ENCODE data around the gene IQSEC1. TPM values are rescaled to one million over a fixed set of nuclear protein-coding genes. Genes with fewer than 3 reads are reported as not detected.

IQSEC1 gene
- polyA plus RNA-seq, 4 donors, result 1.1 to 24.8 (median 7.8) TPM

DNA sequence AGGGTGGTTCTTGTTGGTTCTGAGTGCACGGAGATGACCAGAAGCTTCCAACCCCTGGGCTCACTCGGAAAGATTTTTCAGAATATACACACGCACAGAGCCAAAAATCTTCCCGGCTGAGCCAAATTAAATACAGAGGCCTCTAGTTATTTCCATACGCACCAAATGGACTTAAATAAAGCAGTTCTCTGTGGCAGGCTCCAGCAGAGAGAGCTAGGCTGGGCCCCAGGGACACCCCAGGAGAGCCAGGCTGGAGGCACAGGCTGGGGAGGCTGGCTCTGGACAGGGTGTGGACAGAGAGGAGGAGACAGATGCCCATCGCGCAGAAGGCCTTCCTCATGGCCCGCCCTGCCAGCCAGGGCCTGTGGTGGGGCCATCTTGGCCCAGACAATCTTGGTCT lies 115.9 kb downstream of the IQSEC1 start:
- WGBS, 3 donors, result 68 to 86% (median 70%) methylated on average over 8 of the region's 8 CpGs
- Histone ChIP-seq H3K9me3 (ENCODE audit: control insufficient read depth in 2 of 2, insufficient read depth in 1 of 2, low read depth in 1 of 2, low read length in 1 of 2) (no peaks in the 10 kb centered on the region), H3K27me3 (ENCODE audit: control insufficient read depth in 3 of 3, insufficient read depth in 3 of 3, low read length in 3 of 3) (no peaks in the 10 kb centered on the region), H3K4me3 (ENCODE audit: low read depth in 1 of 3, low read length in 3 of 3) (no peak overlapping the region), H3K4me1 (ENCODE audit: control insufficient read depth in 3 of 3, insufficient read depth in 2 of 3, low read depth in 1 of 3, low read length in 2 of 3) (peaks cover 0 to 41% (median 3%) of the 10 kb centered on the region in 3 donors), H3K27ac (ENCODE audit: low read depth in 1 of 3, low read length in 2 of 3) (no peak overlapping the region), H3K36me3 (ENCODE audit: control insufficient read depth in 3 of 3, insufficient read depth in 2 of 3, low read depth in 1 of 3, low read length in 3 of 3) (peaks cover 0 to 56% (median 0%) of the 10 kb centered on the region in 3 donors)
- FAIRE-seq (no peak), DNase-seq (no peak)

DNA sequence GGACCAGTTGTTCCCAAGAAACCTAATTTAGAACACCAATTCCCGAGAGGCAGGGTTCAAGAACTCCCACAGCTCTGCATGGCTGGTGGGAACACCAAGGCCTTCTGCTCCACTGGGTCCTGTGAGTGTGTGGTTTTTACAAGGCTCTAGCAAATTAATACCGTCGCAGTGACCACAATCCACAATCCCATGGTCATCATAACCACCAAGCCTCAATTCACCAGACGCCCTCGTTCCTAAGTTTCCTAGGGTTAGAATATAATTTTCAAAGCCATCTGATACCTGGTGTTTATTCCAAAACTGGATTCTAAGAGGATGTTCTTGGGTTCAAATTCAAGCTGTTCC lies 116.9 kb downstream of the IQSEC1 start:
- FAIRE-seq (no peak), DNase-seq (no peak)
- Histone ChIP-seq H3K27me3 (ENCODE audit: control insufficient read depth in 3 of 3, insufficient read depth in 3 of 3, low read length in 3 of 3) (no peaks in the 10 kb centered on the region), H3K9me3 (ENCODE audit: control insufficient read depth in 2 of 2, insufficient read depth in 1 of 2, low read depth in 1 of 2, low read length in 1 of 2) (no peaks in the 10 kb centered on the region), H3K4me1 (ENCODE audit: control insufficient read depth in 3 of 3, insufficient read depth in 2 of 3, low read depth in 1 of 3, low read length in 2 of 3) (peaks cover 0 to 35% (median 3%) of the 10 kb centered on the region in 3 donors), H3K4me3 (ENCODE audit: low read depth in 1 of 3, low read length in 3 of 3) (no peak overlapping the region), H3K36me3 (ENCODE audit: control insufficient read depth in 3 of 3, insufficient read depth in 2 of 3, low read depth in 1 of 3, low read length in 3 of 3) (peaks cover 0 to 56% (median 0%) of the 10 kb centered on the region in 3 donors), H3K27ac (ENCODE audit: low read depth in 1 of 3, low read length in 2 of 3) (peak overlapping the region in 1 of 3 donors; percentile 17)
- WGBS, 3 donors, result 81 to 92% (median 82%) methylated on average over 5 of the region's 5 CpGs

GRCh38 chr3:12955651-12956315 lies 117.4 kb downstream of the IQSEC1 start:
- no peaks in the 10 kb centered on the region for H3K9me3 ChIP-seq (ENCODE audit: control insufficient read depth in 2 of 2, insufficient read depth in 1 of 2, low read depth in 1 of 2, low read length in 1 of 2)
- H3K36me3 ChIP-seq (ENCODE audit: control insufficient read depth in 3 of 3, insufficient read depth in 2 of 3, low read depth in 1 of 3, low read length in 3 of 3), result peaks cover 0 to 54% (median 0%) of the 10 kb centered on the region in 3 donors
- peaks cover 0 to 30% (median 3%) of the 10 kb centered on the region in 3 donors for H3K4me1 ChIP-seq (ENCODE audit: control insufficient read depth in 3 of 3, insufficient read depth in 2 of 3, low read depth in 1 of 3, low read length in 2 of 3)
- H3K27me3 ChIP-seq (ENCODE audit: control insufficient read depth in 3 of 3, insufficient read depth in 3 of 3, low read length in 3 of 3), result no peaks in the 10 kb centered on the region
- H3K27ac ChIP-seq (ENCODE audit: low read depth in 1 of 3, low read length in 2 of 3), result peak overlapping the region in 2 of 3 donors; percentile 14 to 21
- H3K4me3 ChIP-seq (ENCODE audit: low read depth in 1 of 3, low read length in 3 of 3), result no peak overlapping the region
- WGBS, 3 donors, result 78 to 83% (median 80%) methylated on average over 14 of the region's 14 CpGs
- FAIRE-seq (no peak), DNase-seq (no peak)

GRCh38 chr3:12954891-12955650 lies 118.2 kb downstream of the IQSEC1 start:
- H3K4me1 ChIP-seq (ENCODE audit: control insufficient read depth in 3 of 3, insufficient read depth in 2 of 3, low read depth in 1 of 3, low read length in 2 of 3), result peaks cover 0 to 24% (median 3%) of the 10 kb centered on the region in 3 donors
- FAIRE-seq (no peak), DNase-seq (peak; percentile 78 to 85)
- H3K4me3 ChIP-seq (ENCODE audit: low read depth in 1 of 3, low read length in 3 of 3), result no peak overlapping the region
- no peaks in the 10 kb centered on the region for H3K9me3 ChIP-seq (ENCODE audit: control insufficient read depth in 2 of 2, insufficient read depth in 1 of 2, low read depth in 1 of 2, low read length in 1 of 2)
- peaks cover 0 to 51% (median 0%) of the 10 kb centered on the region in 3 donors for H3K36me3 ChIP-seq (ENCODE audit: control insufficient read depth in 3 of 3, insufficient read depth in 2 of 3, low read depth in 1 of 3, low read length in 3 of 3)
- no peaks in the 10 kb centered on the region for H3K27me3 ChIP-seq (ENCODE audit: control insufficient read depth in 3 of 3, insufficient read depth in 3 of 3, low read length in 3 of 3)
- 22 to 38% (median 27%) methylated on average over 14 of the region's 14 CpGs for WGBS, 3 donors
- peak overlapping the region in 2 of 3 donors; percentile 14 to 40 for H3K27ac ChIP-seq (ENCODE audit: low read depth in 1 of 3, low read length in 2 of 3)

DNA sequence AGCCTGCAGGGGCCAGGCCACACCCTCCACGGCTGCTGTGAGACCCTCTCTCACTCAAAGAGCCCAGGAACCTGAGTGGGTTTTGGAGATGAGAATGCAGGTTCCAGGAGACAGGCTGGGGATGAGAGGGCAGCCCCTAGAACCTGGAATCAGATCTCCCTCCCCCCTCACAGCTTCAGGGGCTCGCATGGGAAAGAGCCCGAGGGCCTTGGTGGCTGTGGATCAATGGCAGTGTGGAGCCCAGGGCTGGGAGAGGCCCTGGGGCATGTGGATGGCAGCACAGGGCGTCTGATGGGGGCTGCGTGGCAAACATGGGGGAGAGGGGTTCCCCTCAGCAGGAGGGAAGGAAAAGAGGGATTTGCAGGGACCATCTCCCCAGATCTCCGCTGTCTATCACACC lies 119.0 kb downstream of the IQSEC1 start:
- no peak overlapping the region for H3K27ac ChIP-seq (ENCODE audit: low read depth in 1 of 3, low read length in 2 of 3)
- peaks cover 0 to 24% (median 3%) of the 10 kb centered on the region in 3 donors for H3K4me1 ChIP-seq (ENCODE audit: control insufficient read depth in 3 of 3, insufficient read depth in 2 of 3, low read depth in 1 of 3, low read length in 2 of 3)
- 73 to 85% (median 80%) methylated on average over 6 of the region's 6 CpGs for WGBS, 3 donors
- H3K27me3 ChIP-seq (ENCODE audit: control insufficient read depth in 3 of 3, insufficient read depth in 3 of 3, low read length in 3 of 3), result no peaks in the 10 kb centered on the region
- FAIRE-seq, result no peak
- no peak for DNase-seq
- H3K9me3 ChIP-seq (ENCODE audit: control insufficient read depth in 2 of 2, insufficient read depth in 1 of 2, low read depth in 1 of 2, low read length in 1 of 2), result no peaks in the 10 kb centered on the region
- H3K4me3 ChIP-seq (ENCODE audit: low read depth in 1 of 3, low read length in 3 of 3), result no peak overlapping the region
- H3K36me3 ChIP-seq (ENCODE audit: control insufficient read depth in 3 of 3, insufficient read depth in 2 of 3, low read depth in 1 of 3, low read length in 3 of 3), result peaks cover 0 to 49% (median 0%) of the 10 kb centered on the region in 3 donors

- Histone ChIP-seq H3K36me3 (ENCODE audit: control insufficient read depth in 3 of 3, insufficient read depth in 2 of 3, low read depth in 1 of 3, low read length in 3 of 3) (peaks cover 0 to 45% (median 0%) of the 10 kb centered on the region in 3 donors), H3K4me3 (ENCODE audit: low read depth in 1 of 3, low read length in 3 of 3) (no peak overlapping the region), H3K4me1 (ENCODE audit: control insufficient read depth in 3 of 3, insufficient read depth in 2 of 3, low read depth in 1 of 3, low read length in 2 of 3) (peaks cover 0 to 26% (median 3%) of the 10 kb centered on the region in 3 donors), H3K27me3 (ENCODE audit: control insufficient read depth in 3 of 3, insufficient read depth in 3 of 3, low read length in 3 of 3) (no peaks in the 10 kb centered on the region), H3K27ac (ENCODE audit: low read depth in 1 of 3, low read length in 2 of 3) (no peak overlapping the region), H3K9me3 (ENCODE audit: control insufficient read depth in 2 of 2, insufficient read depth in 1 of 2, low read depth in 1 of 2, low read length in 1 of 2) (no peaks in the 10 kb centered on the region)
- no peak for DNase-seq
- 90 to 93% (median 92%) methylated on average over 26 of the region's 26 CpGs for WGBS, 3 donors
- FAIRE-seq, result no peak
Measured at GRCh38 chr3:12953201-12953995, 119.8 kb downstream of the IQSEC1 start.

GRCh38 chr3:12952343-12953200 lies 120.7 kb downstream of the IQSEC1 start:
- H3K4me1 ChIP-seq (ENCODE audit: control insufficient read depth in 3 of 3, insufficient read depth in 2 of 3, low read depth in 1 of 3, low read length in 2 of 3), result peaks cover 0 to 32% (median 3%) of the 10 kb centered on the region in 3 donors
- no peak for FAIRE-seq
- H3K27me3 ChIP-seq (ENCODE audit: control insufficient read depth in 3 of 3, insufficient read depth in 3 of 3, low read length in 3 of 3), result no peaks in the 10 kb centered on the region
- H3K27ac ChIP-seq (ENCODE audit: low read depth in 1 of 3, low read length in 2 of 3), result no peak overlapping the region
- WGBS, 3 donors, result 87 to 96% (median 93%) methylated on average over 14 of the region's 14 CpGs
- no peak overlapping the region for H3K4me3 ChIP-seq (ENCODE audit: low read depth in 1 of 3, low read length in 3 of 3)
- no peak for DNase-seq
- no peaks in the 10 kb centered on the region for H3K9me3 ChIP-seq (ENCODE audit: control insufficient read depth in 2 of 2, insufficient read depth in 1 of 2, low read depth in 1 of 2, low read length in 1 of 2)
- peaks cover 0 to 40% (median 0%) of the 10 kb centered on the region in 3 donors for H3K36me3 ChIP-seq (ENCODE audit: control insufficient read depth in 3 of 3, insufficient read depth in 2 of 3, low read depth in 1 of 3, low read length in 3 of 3)

Measured in small intestine (tissue), 7 donors.